K562 (cell line): Measurements from ENCODE around the gene BAG5. TPM values are rescaled to one million over a fixed set of nuclear protein-coding genes. Genes with fewer than 3 reads are reported as not detected.

Source experiments
- CHD7 ChIP-seq: fragments of 200-600 bp; sonication (generic); IDR thresholded peaks from one replicate; pipeline ENCODE4 v1.6.1; 2012; ENCODE audit warnings: mild to moderate bottlenecking, low read depth, low read length, inconsistent platforms
- ETV5 ChIP-seq: sonication (generic); formaldehyde crosslinking; IDR thresholded peaks from 2 replicates; pipeline ENCODE4 v1.4.0; 2020; ENCODE audit warnings: low read depth, mild to moderate bottlenecking, missing genetic modification reagents
- HMG20B ChIP-seq: fragments of 250-450 bp; sonication (Bioruptor Pico); IDR thresholded peaks from 2 replicates; pipeline ENCODE4 v1.5.0; 2021; ENCODE audit warnings: mild to moderate bottlenecking
- ZFP91 ChIP-seq: sonication (generic); formaldehyde crosslinking; IDR thresholded peaks from 2 replicates; pipeline ENCODE4 v1.8.0; 2022; ENCODE audit warnings: mild to moderate bottlenecking, missing genetic modification reagents
- ZNF318 ChIP-seq, 2 experiments: fragments of 450-650 bp; IDR thresholded peaks; 2 replicates each; pipeline ENCODE4 v1.6.1; 2016; ENCODE audit warnings: mild to moderate bottlenecking in 2 of 2, borderline replicate concordance in 1 of 2, low read depth in 1 of 2, moderate library complexity in 1 of 2
- polyA plus RNA-seq, 8 experiments: library from polyadenylated mRNA; depleted of rRNA in 4 of 8; stranded (reverse) in 5 of 8; unstranded in 3 of 8; fragments of >200 nt; fragmentation: Nextera tagmentation in 2 of 8; fragmentation: Illumina TruSeq in 1 of 8; extraction: Ambion mirVana in 2 of 8; extraction: Trizol in 1 of 8; gene quantifications; 2 replicates each; pipeline versions ENCODE4 v1.2.1 to v1.2.3, GENCODE V29; 2011 to 2014; ENCODE audit warnings: inconsistent platforms in 1 of 8, missing spikeins in 1 of 8
- total RNA-seq, 7 experiments: library from RNA; depleted of rRNA in 6 of 7; stranded (reverse); fragments of >200 nt in 6 of 7; fragmentation: Illumina TruSeq in 2 of 7; extraction: Trizol in 2 of 7; gene quantifications; 2 replicates each; pipeline versions ENCODE4 v1.2.1 to v1.2.3, GENCODE V29; 2011 to 2021; ENCODE audit warnings: low replicate concordance in 1 of 7

BAG5 gene
- total and polyA plus RNA-seq, 9 of the 15 experiments (the other 6 are each of a cell fraction or from before 2014, with no cell fraction given): 7.9 to 21.4 (median 13.2) TPM

GRCh38 chr14:103521438-103521950 is 41.0 kb downstream of the BAG5 start (continued):
- TF ChIP-seq CHD7 (no peak), ZFP91 (CRISPR knock-in tag) (no peak), HMG20B (CRISPR knock-in tag) (no peak), ZNF318 (IDR thresholded peaks at IDR 0.05; ENCODE audit: borderline replicate concordance in 1 of 2, low read depth in 1 of 2) (no peak), ETV5 (CRISPR knock-in tag) (no peak)
